ENCODE data around the gene MAPK10.

DNA sequence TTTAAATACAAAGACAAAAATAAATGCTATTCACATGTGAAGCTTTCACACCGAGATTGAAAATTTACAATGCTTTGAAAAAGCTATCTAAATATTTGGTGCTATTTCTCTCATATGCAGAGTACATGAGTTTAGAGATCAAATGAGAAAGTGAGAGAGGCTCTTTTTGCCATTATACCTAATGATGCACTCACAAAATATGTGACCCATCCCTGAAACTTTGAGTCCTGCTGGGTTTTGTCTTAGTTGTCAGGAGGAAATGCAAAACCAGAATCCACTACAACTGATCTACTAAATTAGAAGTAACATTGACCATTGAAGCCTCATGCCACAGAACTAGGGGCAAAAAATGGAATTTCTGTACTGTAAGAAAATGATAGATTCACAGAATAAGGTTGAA lies 251.7 kb downstream of the MAPK10 start:
- no peak for TF ChIP-seq EP300 (IDR thresholded peaks at IDR 0.05)
- TF ChIP-seq, protein P1, sequence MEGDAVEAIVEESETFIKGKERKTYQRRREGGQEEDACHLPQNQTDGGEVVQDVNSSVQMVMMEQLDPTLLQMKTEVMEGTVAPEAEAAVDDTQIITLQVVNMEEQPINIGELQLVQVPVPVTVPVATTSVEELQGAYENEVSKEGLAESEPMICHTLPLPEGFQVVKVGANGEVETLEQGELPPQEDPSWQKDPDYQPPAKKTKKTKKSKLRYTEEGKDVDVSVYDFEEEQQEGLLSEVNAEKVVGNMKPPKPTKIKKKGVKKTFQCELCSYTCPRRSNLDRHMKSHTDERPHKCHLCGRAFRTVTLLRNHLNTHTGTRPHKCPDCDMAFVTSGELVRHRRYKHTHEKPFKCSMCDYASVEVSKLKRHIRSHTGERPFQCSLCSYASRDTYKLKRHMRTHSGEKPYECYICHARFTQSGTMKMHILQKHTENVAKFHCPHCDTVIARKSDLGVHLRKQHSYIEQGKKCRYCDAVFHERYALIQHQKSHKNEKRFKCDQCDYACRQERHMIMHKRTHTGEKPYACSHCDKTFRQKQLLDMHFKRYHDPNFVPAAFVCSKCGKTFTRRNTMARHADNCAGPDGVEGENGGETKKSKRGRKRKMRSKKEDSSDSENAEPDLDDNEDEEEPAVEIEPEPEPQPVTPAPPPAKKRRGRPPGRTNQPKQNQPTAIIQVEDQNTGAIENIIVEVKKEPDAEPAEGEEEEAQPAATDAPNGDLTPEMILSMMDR (IDR thresholded peaks at IDR 0.05) = no peak
- no peak for TF ChIP-seq POLR2A (IDR thresholded peaks at IDR 0.05)
